Transverse colon (tissue), 4 donors: ENCODE measurements around the gene ADAM10. TPM values are rescaled to one million over a fixed set of nuclear protein-coding genes. Genes with fewer than 3 reads are reported as not detected.

Experiments used
- DNase-seq: peaks from one replicate; pipeline ENCODE4 v3.0.0-alpha.2; 2019
- H3K27ac ChIP-seq, 4 donors: fragments of 200-600 bp; sonication (generic); 2 replicates each; pipeline ENCODE4 v1.5.1; 2016 to 2018; ENCODE audit warnings: inconsistent platforms in 4 of 4
- H3K27me3 ChIP-seq: fragments of 200-600 bp; sonication (generic); 2 replicates; pipeline ENCODE4 v1.5.1; 2017; ENCODE audit warnings: inconsistent platforms
- H3K36me3 ChIP-seq, 4 donors: fragments of 200-600 bp; sonication (generic); 2 replicates each; pipeline ENCODE4 v1.5.1; 2017 to 2019; ENCODE audit warnings: inconsistent platforms in 4 of 4
- H3K4me1 ChIP-seq, 4 donors: fragments of 200-600 bp; sonication (generic); 2 replicates each; pipeline ENCODE4 v1.5.1; 2017 to 2020; ENCODE audit warnings: inconsistent platforms in 4 of 4
- H3K4me3 ChIP-seq, 4 donors: fragments of 200-600 bp; sonication (generic); 1 replicate in 1 of 4; 2 replicates in 3 of 4; pipeline versions ENCODE4 v1.5.1 to v1.6.1; 2017 to 2019; ENCODE audit warnings: inconsistent platforms in 4 of 4
- H3K9me3 ChIP-seq, 2 donors: fragments of 200-600 bp; sonication (generic); 2 replicates each; pipeline ENCODE4 v1.5.1; 2017 to 2019; ENCODE audit warnings: inconsistent platforms in 2 of 2
- CTCF ChIP-seq, 5 experiments: fragments of 200-600 bp in 3 of 5; fragments of 450-650 bp in 2 of 5; sonication (generic) in 3 of 5; IDR thresholded peaks; 1 replicate in 2 of 5; 2 replicates in 3 of 5; pipeline ENCODE4 v1.5.1; 2016 to 2017; ENCODE audit warnings: antibody characterized with exemption in 5 of 5, inconsistent platforms in 3 of 5, mild to moderate bottlenecking in 2 of 5, moderate library complexity in 1 of 5
- EP300 ChIP-seq: sonication (generic); formaldehyde crosslinking; IDR thresholded peaks from one replicate; pipeline ENCODE4 v1.6.1; 2017; ENCODE audit warnings: antibody characterized with exemption, low read depth
- POLR2A ChIP-seq: fragments of 450-650 bp; IDR thresholded peaks from one replicate; pipeline ENCODE4 v1.6.1; 2016; ENCODE audit warnings: antibody characterized with exemption, mild to moderate bottlenecking, moderate library complexity
- POLR2AphosphoS5 ChIP-seq, 3 donors: sonication (generic); formaldehyde crosslinking; IDR thresholded peaks; one replicate each; pipeline ENCODE4 v1.6.1; 2016; ENCODE audit warnings: antibody characterized with exemption in 3 of 3
- WGBS, 2 donors: methylation state at CpG; one replicate each; pipeline ENCODE4 v1.1.5; 2018; ENCODE audit warnings: low coverage in 1 of 2; 5-methylcytosine and 5-hydroxymethylcytosine counted together
- in situ Hi-C, 4 donors: fragments of 200-750 bp; cut with MboI; loops; one replicate each; pipeline versions ENCODE4 v1.15.0 to v1.15.1; 2017; ENCODE audit warnings: low sequenced_read_pairs in 3 of 4, low pct_ligation_motif_present in 1 of 4, low pct_unique_long_range_greater_than_20kb in 1 of 4
- intact Hi-C: fragments of 100-400 bp; cut with DNase I; formaldehyde crosslinking; loops from one replicate; pipeline ENCODE4 v1.15.1; 2023; ENCODE audit warnings: low total_unique reads
- total RNA-seq, 4 donors: library from RNA; depleted of rRNA; stranded (reverse); fragments of >200 nt; gene quantifications; one replicate each; pipeline ENCODE4 v1.1.0, GENCODE V29; 2016

The ADAM10 gene
- total RNA-seq, 4 donors from 2014 or later: 45.3 to 941 (median 69.1) TPM

- intact Hi-C loops (no loop called here), in situ Hi-C loops (loop anchor here in 2 of 4 donors (25.0 kb wide), 2 partner anchors 504 to 529 kb away; no protein-coding TSS in a partner anchor)
- 63 to 90% methylated on average over 2 to 5 of the region's 5 CpGs for WGBS, 2 donors
- Histone ChIP-seq H3K9me3 (peaks cover 7% of the 10 kb centered on the region in 2 donors), H3K36me3 (no peaks in the 10 kb centered on the region), H3K27me3 (no peaks in the 10 kb centered on the region), H3K4me1 (peaks cover 5 to 12% (median 5%) of the 10 kb centered on the region in 4 donors), H3K27ac (no peak overlapping the region), H3K4me3 (no peak overlapping the region)
- TF ChIP-seq POLR2A: no peak
- no peak for TF ChIP-seq CTCF (IDR thresholded peaks at IDR 0.05)
- TF ChIP-seq POLR2AphosphoS5 (IDR thresholded peaks at IDR 0.05): no peak
- TF ChIP-seq EP300: no peak
- DNase-seq: peak; percentile 31
Observed at GRCh38 chr15:58766290-58766689, 16.8 kb upstream of the ADAM10 start.

- H3K4me1 ChIP-seq: peaks cover 0 to 4% (median 0%) of the 10 kb centered on the region in 4 donors
- in situ Hi-C loops: loop anchor here in 2 of 4 donors (25.0 kb wide), 2 partner anchors 502 to 527 kb away; no protein-coding TSS in a partner anchor
- H3K9me3 ChIP-seq: peaks cover 7% of the 10 kb centered on the region in 2 donors
- no peak overlapping the region for H3K27ac ChIP-seq
- TF ChIP-seq CTCF (IDR thresholded peaks at IDR 0.05) (no peak), POLR2AphosphoS5 (IDR thresholded peaks at IDR 0.05) (no peak), POLR2A (no peak), EP300 (no peak)
- 86 to 100% methylated on average over 3 to 5 of the region's 5 CpGs for WGBS, 2 donors
- no peaks in the 10 kb centered on the region for H3K27me3 ChIP-seq
- no peaks in the 10 kb centered on the region for H3K36me3 ChIP-seq
- no peak overlapping the region for H3K4me3 ChIP-seq
- intact Hi-C loops: no loop called here
- DNase-seq: no peak
Observed at GRCh38 chr15:58764468-58764867, 15.0 kb upstream of the ADAM10 start.

- no peak for TF ChIP-seq EP300
- no peak for TF ChIP-seq CTCF (IDR thresholded peaks at IDR 0.05)
- TF ChIP-seq POLR2A: no peak
- TF ChIP-seq POLR2AphosphoS5 (IDR thresholded peaks at IDR 0.05): no peak
- Histone ChIP-seq H3K4me3 (no peak overlapping the region), H3K36me3 (no peaks in the 10 kb centered on the region), H3K4me1 (peaks cover 0 to 4% (median 0%) of the 10 kb centered on the region in 4 donors), H3K27ac (no peak overlapping the region), H3K9me3 (peaks cover 7% of the 10 kb centered on the region in 2 donors), H3K27me3 (no peaks in the 10 kb centered on the region)
- in situ Hi-C loops: loop anchor here in 2 of 4 donors (25.0 kb wide), 2 partner anchors 500 to 525 kb away; no protein-coding TSS in a partner anchor
- WGBS, 2 donors: 83 to 97% methylated on average over 1 of the region's 1 CpG
- intact Hi-C loops: no loop called here
- DNase-seq: no peak
Observed at GRCh38 chr15:58762731-58763130, 13.2 kb upstream of the ADAM10 start.

GRCh38 chr15:58762285-58762684 lies 12.8 kb upstream of the ADAM10 start:
- H3K9me3 ChIP-seq: peaks cover 7% of the 10 kb centered on the region in 2 donors
- DNase-seq: no peak
- no peak overlapping the region for H3K27ac ChIP-seq
- in situ Hi-C loops: loop anchor here in 2 of 4 donors (25.0 kb wide), 2 partner anchors 500 to 525 kb away; no protein-coding TSS in a partner anchor
- H3K4me1 ChIP-seq: peaks cover 0 to 4% (median 0%) of the 10 kb centered on the region in 4 donors
- no peaks in the 10 kb centered on the region for H3K36me3 ChIP-seq
- H3K4me3 ChIP-seq: no peak overlapping the region
- TF ChIP-seq EP300 (no peak), POLR2A (no peak), POLR2AphosphoS5 (IDR thresholded peaks at IDR 0.05) (no peak), CTCF (IDR thresholded peaks at IDR 0.05) (no peak)
- H3K27me3 ChIP-seq: no peaks in the 10 kb centered on the region
- intact Hi-C loops: no loop called here
